HG02840 (cell line): ENCODE data around the gene BLOC1S3.

ENCODE experiments used
- ATAC-seq: cut with Tn5 transposase; IDR thresholded peaks from one replicate; pipeline ENCODE4 v1.9.1; 2021; ENCODE audit warnings: mild to moderate bottlenecking, moderate library complexity, moderate number of reproducible peaks; ENCODE audit not compliant: unreplicated experiment, low FRiP score

The BLOC1S3 gene

DNA sequence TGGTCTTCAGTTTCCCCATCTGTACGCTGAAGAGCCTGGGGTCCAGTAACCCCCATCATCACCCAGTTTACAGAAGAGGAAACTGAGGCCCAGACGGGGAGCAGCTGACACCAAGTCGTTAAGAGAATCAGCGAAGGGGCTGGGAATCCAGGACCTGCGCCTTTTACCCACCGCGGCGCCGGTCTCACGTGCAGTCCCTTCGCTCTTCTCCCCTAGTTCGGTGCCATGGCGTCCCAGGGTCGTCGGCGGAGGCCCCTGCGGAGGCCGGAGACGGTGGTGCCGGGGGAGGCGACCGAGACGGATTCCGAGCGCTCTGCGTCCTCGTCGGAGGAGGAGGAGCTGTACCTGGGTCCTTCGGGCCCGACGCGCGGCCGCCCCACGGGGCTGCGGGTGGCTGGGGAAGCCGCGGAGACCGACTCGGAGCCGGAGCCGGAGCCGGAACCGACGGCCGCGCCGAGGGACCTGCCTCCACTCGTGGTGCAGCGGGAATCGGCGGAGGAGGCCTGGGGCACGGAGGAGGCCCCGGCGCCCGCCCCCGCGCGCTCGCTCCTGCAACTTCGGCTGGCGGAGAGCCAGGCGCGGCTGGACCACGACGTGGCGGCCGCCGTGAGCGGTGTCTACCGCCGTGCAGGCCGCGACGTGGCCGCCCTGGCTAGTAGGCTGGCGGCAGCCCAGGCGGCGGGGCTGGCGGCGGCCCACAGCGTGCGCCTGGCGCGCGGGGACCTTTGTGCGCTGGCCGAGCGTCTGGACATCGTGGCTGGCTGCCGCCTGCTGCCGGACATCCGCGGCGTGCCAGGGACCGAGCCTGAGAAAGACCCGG, 698 bp downstream of the BLOC1S3 start:
- no peak for ATAC-seq

DNA sequence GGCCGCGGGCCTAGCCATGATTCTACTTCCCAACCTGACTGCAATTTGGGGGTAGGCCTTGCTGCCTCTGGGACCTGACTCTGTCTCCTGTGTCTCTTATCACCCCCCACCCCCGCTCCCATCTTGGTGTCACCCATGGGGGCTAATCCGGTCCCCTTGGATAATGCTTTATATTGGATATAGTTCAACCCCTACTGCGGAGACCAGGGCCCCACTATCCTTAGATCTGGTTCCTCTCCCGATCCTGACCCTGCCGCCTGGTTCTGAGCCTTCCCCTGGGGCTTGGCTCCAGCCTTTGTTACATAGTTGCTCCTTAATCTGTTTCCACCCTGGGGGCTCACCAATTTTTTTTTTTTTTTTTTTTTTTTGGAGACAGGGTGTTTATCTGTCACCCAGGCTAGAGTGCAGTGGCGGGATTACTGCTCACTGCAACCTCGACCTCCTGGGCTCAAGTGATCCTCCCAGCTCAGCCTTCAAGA, 1.3 kb downstream of the BLOC1S3 start:
- no peak for ATAC-seq

DNA sequence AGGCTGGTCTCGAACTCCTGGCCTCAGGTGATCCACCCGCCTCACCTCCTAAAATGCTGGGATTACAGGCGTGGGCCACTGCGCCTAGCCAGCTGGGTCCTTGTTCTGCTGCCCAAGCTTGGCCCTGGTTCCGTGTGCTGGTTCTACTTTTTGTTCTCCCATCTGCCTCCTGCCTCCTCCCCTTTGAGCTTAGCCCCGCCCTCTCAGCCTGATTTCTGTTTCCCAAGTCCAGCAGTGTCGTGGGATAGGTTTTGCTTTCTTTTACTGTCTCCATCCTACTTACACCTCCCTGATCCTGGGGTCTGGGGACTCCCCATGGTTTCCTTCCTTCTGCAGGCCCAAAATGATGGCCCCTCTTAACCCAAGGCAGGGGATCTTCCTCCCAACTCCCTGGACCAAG, 2.4 kb downstream of the BLOC1S3 start:
- ATAC-seq: no peak

DNA sequence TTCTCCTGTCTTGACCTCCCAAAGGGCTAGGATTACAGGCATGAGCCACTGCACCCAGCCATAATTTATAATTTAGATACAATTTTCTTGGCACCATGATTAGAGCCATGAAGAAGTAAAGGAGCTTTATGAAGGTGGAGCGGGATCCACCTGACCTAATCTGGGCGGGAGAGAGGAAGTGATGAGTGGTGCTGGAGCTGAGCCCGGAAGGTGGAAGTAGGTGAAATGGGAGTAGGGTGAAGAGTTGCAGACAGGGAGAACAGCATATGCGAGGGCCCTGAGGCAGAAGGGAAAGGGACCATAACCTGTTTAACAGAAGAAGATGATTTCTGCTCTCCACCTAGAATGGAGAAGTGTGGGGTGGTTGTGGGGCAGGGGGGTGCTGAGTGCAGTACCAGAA, 4.2 kb downstream of the BLOC1S3 start:
- ATAC-seq: no peak

DNA sequence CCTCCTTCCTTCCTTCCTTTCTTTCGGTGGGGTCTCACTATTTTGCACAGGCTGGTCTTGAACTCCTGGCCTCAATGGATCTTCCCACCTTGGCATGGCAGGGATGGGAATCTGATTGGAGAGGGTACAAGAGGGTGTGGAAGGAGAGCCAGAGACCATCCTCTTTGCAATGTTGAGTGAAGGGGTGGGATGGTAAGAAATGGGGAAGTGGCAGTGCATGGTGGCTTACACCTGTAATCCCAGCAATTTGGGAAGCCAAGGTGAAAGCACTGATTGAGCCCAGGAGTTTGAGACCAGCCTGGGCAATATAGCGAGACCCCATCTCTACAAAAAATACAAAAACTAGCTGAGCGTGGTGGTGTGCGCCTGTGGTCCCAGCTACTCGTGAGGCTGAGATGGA, 5.5 kb downstream of the BLOC1S3 start:
- no peak for ATAC-seq

DNA sequence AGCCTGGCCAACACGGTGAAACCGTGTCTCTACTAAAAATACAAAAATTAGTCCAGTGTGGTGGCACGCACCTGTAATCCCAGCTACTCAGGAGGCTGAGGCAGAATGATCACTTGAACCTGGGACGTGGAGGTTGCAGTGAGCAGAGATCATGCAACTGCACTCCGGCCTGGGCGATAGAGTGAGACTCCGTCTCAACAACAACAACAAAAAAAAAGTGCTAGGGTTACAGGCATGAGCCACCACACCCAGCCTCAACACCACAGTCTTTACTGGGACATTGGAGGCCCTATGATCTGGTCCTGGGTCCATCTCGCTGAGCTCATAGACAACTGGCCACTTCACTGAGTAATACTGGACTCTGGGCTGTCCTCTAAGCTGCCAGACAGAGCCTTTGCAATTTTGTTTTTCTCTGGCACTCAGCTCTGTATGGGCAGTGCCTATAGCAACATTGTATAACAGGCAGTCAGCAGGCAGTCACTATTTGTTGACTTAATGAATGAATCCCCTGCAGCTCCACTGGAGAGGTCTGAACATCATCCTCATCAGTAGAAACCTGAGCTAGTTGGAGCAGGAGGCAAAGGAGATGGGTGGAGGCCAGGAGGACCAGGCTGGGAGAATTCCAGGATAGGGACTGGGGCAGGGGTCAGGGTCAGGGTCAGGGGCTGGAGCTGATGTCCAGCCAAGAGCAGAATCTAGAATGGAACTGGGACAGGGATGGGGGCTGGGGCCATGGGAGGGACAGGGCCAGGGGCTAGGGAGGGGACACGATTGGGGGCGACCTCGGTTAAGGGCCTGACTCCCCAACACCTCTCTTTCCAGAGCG, 8.1 kb downstream of the BLOC1S3 start:
- ATAC-seq: no peak

DNA sequence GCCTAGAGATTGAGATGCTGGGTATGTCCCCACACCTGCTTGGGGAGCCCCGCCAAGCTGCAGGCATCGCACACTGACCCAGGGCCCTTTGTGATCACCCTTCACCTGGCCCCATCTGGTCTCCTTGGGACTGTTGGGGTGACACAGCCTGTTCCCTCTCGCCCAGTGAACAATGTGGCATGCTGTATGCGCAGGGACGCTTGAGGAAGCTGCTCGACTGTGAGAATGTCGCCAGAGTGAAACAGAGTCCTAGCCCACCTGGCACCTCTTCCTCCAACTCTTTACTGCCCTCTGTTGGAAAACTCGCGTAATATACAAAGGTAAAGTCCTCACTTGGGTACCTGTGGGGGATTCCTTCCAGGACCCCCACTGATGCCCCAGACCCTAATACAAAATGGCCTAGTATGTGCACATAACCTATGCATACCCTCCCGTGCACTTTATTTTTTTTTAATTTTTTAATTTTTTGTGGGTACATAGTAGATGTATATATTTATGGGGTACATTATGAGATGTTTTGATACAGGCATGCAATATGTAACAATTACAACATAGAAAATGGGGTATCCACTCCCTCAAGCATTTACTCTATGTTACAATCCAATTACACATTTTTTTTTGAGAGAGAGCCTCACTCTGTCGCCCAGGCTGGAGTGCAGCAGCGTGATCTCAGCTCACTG, 9.0 kb downstream of the BLOC1S3 start:
- ATAC-seq: no peak

DNA sequence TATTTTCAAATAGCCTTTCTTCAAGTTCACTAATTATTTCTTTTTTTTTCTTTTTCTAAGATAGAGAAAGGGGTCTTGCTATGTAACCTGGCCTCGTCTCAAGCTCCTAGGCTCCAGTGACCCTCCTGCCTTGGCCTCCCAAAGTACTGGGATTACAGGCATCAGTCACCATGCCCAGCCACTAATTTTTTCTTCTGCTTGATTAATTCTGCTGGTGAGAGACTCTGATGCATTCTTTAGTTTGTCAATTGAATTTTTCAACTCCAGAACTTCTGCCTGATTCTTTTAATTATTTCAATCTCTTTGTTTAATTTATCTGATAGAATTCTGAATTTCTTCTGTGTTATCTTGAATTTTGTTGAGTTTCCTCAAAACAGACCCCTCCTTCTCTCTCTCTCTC, 11.4 kb downstream of the BLOC1S3 start:
- ATAC-seq: no peak

DNA sequence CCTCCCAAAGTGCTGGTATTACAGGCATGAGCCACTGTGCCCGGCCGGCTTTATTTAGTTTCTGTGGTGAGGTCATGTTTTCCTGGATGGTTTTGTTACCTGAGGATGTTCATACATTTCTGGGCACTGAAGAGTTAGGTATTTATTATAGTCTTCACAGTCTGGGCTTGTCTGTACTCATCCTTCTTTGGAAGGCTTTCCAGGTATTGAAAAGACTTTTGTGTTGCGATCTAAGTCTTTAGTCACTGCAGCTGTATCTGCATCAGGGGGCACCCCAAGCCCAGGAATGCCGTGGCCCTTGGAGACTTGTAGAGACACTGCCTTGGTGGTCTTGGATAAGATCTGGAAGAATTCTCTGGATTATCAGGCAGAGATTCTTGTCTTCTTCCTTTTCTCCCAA, 12.8 kb downstream of the BLOC1S3 start:
- no peak for ATAC-seq

DNA sequence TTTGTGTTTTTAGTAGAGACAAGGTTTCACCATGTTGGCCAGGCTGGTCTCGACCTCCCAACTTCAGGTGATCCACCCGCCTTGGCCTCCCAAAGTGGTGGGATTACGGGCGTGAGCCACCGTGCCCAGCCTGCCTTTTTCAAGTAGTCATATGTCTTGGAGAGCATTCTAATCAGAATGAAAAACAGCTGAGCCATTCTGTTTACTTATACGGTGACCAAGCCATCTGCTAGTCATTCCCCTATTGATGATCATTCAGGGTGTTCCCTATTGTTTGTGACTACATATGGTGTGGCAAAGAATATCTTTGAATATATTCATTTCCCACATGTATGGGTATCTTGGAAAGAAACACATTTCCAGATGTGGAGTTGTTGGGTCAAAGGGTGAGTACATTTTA, 17.2 kb downstream of the BLOC1S3 start:
- ATAC-seq: no peak

DNA sequence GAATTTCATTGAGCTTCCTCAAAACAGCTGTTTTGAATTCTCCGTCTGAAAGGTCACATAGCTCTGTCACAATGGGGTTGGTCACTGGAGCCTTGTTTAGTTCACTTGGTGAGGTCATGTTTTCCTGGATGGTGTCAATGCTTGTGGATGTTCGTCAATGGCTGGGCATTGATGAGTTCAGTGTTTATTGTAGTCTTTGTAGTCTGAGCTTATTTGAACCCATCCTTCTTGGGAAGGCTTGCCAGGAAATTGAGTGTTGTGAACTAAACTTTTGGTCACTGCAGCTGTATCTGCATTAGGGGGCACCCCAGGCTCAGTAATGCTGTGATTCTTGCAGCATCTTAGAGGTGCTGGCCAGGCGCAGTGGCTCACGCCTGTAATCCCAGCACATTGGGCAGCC, 22.0 kb downstream of the BLOC1S3 start:
- ATAC-seq: no peak

DNA sequence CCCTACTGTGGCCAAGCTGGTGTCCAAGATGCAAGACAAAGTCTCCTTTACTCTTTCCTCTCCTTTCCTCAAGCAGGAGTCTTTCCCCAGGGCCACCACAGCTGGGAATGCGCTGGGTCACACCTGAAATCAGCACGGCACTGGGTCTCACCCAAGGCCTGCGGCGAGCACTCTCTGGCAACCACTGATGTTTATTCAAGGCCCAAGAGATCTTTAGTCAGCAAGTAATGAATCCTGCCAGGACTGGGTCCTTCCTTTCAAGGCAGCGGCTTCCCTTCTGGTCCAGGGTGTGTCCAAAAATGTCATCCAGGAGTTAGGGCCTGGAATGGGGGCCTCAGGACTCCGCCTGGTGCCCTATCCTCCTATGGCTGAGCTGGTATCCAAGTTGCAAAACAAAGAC, 24.1 kb downstream of the BLOC1S3 start:
- ATAC-seq: no peak

DNA sequence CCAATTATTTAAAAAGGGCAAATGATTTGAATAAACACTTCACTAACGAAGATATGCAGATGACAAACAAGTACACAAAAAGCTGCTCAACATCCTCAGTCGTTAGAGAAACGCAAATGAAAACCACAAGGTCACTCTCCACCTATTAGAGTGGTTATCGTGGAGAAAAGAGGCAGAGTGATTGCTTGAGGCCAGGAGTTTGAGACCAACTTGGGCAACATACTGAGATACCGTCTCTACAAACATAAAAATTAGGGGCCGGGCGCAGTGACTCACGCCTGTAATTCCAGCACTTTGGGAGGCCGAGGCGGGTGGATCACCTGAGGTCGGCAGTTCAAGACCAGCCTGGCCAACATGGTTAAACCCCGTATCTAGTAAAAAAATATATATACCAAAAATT, 27.2 kb downstream of the BLOC1S3 start:
- no peak for ATAC-seq

DNA sequence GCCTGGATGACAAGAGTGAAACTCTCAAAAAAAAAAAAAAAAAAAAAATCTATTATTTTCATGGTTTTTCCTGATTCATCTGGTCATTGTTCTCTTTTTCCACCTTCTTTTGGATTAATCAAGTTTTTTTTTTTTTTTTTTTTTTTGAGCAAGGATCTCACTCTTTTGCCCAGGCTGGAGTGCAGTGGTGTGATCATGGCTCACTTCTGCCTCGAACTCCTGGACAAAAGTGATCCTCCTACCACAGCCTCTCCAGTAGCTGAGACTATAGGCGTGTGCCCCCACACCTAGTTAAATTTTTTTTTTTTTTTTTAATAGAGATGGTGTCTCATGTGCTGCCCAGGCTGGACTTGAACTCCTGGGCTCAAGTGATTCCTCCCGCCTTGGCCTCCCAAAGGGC, 27.7 kb downstream of the BLOC1S3 start:
- ATAC-seq: no peak

DNA sequence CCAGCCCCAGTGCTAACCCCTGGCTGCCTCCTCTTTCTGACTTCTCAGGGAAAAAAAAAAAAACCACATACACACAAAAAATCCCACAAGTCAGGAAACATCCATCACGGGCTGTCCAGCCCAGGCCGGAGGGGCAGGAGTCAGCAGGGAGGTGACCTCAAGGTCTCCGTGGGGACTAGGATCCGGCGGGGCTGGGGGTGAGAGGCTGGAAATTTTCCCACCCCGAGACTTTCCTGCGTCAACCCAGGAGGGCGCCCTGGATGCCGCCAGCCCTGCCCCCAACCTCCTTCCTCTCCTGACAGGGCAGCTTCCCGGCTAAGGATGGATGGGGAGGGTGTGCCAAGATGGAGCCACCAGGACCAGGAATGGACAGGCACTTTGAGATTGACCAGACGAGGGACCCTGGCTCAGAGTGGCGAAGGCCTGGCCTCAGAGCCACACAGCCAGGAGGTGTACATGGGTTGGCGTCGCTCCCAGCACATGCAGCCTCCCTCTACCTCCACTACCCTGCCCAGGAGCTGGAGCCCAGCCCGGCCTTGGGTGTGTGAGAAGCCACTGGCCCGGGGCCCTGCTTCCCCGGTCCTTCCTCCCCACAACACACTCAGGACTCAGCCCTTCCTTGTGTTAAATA, 33.3 kb downstream of the BLOC1S3 start:
- ATAC-seq: no peak

DNA sequence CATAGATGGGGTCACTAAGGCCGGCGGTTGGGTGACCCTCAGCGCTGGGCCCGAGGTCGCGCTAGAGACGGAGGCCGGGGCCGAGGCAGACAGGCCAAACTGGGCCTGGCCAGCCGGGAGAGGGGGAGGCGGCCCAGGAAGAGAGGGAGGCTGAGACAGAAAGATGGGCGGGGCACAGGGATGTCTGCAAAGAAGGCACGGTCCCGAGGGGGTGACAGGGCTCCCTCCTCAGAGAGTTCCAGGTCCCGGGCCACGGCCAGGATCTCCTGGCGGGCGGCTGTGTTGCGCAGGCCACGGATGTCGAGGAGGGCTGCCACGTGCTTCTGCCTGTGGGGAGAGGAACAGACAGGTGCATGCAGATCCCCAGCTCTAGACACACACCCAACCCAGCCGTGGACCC, 34.4 kb downstream of the BLOC1S3 start:
- no peak for ATAC-seq

DNA sequence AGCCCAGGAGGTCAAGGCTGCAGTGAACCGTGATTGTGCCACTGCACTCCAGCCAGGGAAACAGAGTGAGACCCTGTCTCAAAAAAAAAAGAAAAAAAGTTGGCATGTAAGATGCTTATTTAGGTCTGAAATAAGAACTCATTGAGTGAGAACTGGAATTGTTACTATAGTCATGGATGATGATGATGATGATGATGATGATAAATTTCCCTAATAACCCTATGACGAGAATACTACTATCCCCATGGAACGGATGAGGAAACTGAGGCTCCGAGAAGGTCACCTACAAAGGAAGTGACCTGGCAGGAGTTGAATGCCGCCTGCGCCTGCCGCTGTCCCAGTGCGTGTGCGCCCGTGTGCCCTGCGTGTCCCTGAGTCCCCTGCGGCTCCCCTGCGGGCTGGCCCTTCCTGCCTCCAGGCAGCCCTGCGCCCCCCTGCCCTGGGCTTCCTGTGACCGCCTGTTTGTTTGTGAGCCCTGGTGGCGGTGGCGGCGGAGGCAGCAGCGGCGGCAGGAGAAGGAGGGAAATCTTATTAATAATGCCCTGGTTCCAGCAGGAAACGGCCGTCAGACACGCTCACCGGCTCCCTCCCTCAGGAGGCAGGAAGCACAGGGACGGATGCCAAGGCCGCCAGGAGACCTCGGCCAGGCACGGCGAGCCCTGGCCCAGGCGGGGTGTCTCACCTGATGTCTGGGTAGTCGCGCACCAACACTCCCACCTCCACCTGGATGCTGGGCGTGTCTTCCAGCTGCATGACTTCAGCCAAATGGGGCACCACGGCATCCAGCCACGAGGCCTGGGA, 37.0 kb downstream of the BLOC1S3 start:
- no peak for ATAC-seq

DNA sequence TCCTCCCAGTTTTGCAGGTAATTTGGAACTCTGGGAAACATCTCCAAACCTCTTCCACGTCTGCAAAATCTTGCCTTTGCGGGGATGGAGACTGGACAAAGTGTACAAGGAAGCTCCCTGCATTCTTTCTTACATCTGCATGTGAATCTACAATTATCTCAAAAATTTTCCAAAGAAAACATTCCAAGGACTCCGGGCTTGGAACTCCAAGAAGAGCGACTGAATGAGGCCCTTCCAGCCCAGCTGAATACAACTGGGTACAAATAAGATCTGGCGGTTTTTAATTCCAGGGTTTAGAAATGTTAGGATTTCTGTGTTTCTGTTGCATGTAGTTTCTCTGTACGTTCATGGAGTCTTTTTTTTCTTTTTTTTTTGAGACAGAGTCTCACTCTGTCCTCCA, 38.1 kb downstream of the BLOC1S3 start:
- ATAC-seq: no peak

DNA sequence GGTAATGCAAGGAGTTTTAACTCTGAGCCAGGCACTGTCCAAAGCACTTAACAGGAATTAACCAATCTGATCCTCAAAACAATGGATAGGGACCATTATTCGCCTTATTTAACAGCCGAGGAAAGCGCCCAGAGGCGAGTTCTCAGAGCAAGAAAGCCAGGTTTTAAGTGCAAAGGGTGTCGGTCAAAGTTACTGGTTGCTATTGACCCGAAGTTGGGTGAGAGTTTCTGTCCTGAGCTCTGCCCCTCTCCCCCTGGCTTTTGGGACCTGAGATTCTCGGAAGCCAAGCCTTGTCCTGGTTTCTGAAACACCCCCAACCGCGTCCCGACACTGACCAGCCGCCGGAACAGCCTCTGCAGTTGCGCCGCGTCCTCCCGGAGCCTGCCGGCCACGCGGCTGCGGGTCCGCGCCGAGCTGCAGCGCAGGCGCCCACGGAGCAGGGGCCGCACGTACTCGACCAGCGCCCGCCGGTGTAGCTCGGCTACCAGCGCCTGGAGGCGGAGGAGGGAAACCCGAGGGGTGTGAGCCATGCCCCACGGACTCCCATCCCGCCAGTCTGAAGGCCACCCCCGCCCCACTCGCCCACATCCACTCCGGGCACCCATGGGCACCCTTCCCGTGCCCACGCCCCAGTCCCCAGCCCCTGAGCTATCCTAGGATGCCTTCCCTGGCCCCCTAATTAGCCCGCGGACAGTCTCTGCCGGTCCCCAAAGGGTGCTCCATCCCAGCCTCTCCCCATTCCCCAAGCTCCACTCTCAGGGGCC, 38.8 kb downstream of the BLOC1S3 start:
- no peak for ATAC-seq
